Measurements from ENCODE around the gene RETREG2.

The RETREG2 gene

GRCh38 chr2:219168932-219169331 lies 9.1 kb upstream of the RETREG2 start:
- H3K27me3 ChIP-seq: no peaks in the 10 kb centered on the region
- no peak for DNase-seq
- H3K36me3 ChIP-seq: peaks cover 13 to 24% (median 22%) of the 10 kb centered on the region in 3 donors
- H3K4me3 ChIP-seq: no peak overlapping the region
- no peaks in the 10 kb centered on the region for H3K9me3 ChIP-seq
- TF ChIP-seq CTCF (IDR thresholded peaks at IDR 0.05): no peak
- intact Hi-C loops (cut with DNase I; ENCODE audit: low total_unique reads): no loop called here
- no peak overlapping the region for H3K27ac ChIP-seq
- H3K4me1 ChIP-seq: peaks cover 0 to 11% (median 10%) of the 10 kb centered on the region in 4 donors

- Histone ChIP-seq H3K36me3 (peaks cover 24 to 36% (median 34%) of the 10 kb centered on the region in 3 donors), H3K9me3 (no peaks in the 10 kb centered on the region), H3K27ac (peak within 1 kb of the TSS; percentile 65), H3K4me3 (no peak within 1 kb of the TSS), H3K27me3 (no peaks in the 10 kb centered on the region), H3K4me1 (peaks cover 0 to 22% (median 15%) of the 10 kb centered on the region in 4 donors)
- intact Hi-C loops (cut with DNase I; ENCODE audit: low total_unique reads): loop anchor here (10.0 kb wide), 1 partner anchor 215 kb away; the partner anchor contains the start of gene DNPEP
- no peak for DNase-seq
- no peak for TF ChIP-seq CTCF (IDR thresholded peaks at IDR 0.05)
Measured at GRCh38 chr2:219169930-219170654, 8.0 kb upstream of the RETREG2 start, which contains the start of gene SLC23A3. Gene SLC23A3, minus strand, starts transcription at chr2:219170029. Its CDS starts 45 bp downstream, at chr2:219169984.

GRCh38 chr2:219171231-219171651 lies 6.8 kb upstream of the RETREG2 start:
- no peaks in the 10 kb centered on the region for H3K27me3 ChIP-seq
- H3K4me1 ChIP-seq: peaks cover 0 to 31% (median 23%) of the 10 kb centered on the region in 4 donors
- intact Hi-C loops (cut with DNase I; ENCODE audit: low total_unique reads): loop anchor here (10.0 kb wide), 1 partner anchor 214 kb away; the partner anchor contains the start of gene DNPEP
- TF ChIP-seq CTCF (IDR thresholded peaks at IDR 0.05): peak; percentile 70 to 74
- H3K4me3 ChIP-seq: no peak overlapping the region
- no peaks in the 10 kb centered on the region for H3K9me3 ChIP-seq
- peaks cover 25 to 40% (median 37%) of the 10 kb centered on the region in 3 donors for H3K36me3 ChIP-seq
- peak; percentile 89 to 90 for DNase-seq
- peak overlapping the region; percentile 65 for H3K27ac ChIP-seq

GRCh38 chr2:219172231-219173154 lies 5.6 kb upstream of the RETREG2 start:
- H3K27ac ChIP-seq: peak overlapping the region; percentile 65
- no peak for DNase-seq
- intact Hi-C loops (cut with DNase I; ENCODE audit: low total_unique reads): loop anchor here (10.0 kb wide), 1 partner anchor 212 kb away; the partner anchor contains the start of gene DNPEP

More at GRCh38 chr2:219172231-219173154, 5.6 kb upstream of the RETREG2 start:
- Histone ChIP-seq H3K9me3 (no peaks in the 10 kb centered on the region), H3K4me1 (peaks cover 0 to 31% (median 23%) of the 10 kb centered on the region in 4 donors), H3K4me3 (no peak overlapping the region), H3K27me3 (no peaks in the 10 kb centered on the region), H3K36me3 (peaks cover 25 to 40% (median 37%) of the 10 kb centered on the region in 3 donors)
- no peak for TF ChIP-seq CTCF (IDR thresholded peaks at IDR 0.05)
